NCI-H526 (cell line): Measurements from ENCODE around the gene COL5A3.
"Not testable (repeated sequence)": the region's sequence is repeated elsewhere in the genome, so short reads cannot be mapped to it uniquely, and the experiment has no call there.

Source experiments
- DNase-seq, 2 experiments: peaks; one replicate each; lab custom pipeline; 2025; lab: John Stamatoyannopoulos, UW

Gene COL5A3

GRCh38 chr19:9971166-9971897 lies 39.0 kb downstream of the COL5A3 start:
- DNase-seq = no peak

- DNase-seq = no peak
These were observed 39.8 kb downstream of the COL5A3 start for GRCh38 chr19:9970481-9970880.

- DNase-seq = no peak
These were observed 40.7 kb downstream of the COL5A3 start for GRCh38 chr19:9969688-9969975.

GRCh38 chr19:9968820-9969687 lies 41.2 kb downstream of the COL5A3 start:
- no peak for DNase-seq

GRCh38 chr19:9967326-9967725 lies 43.0 kb downstream of the COL5A3 start:
- no peak for DNase-seq

- DNase-seq = no peak
These were observed 43.9 kb downstream of the COL5A3 start for GRCh38 chr19:9966448-9966847.

- DNase-seq = no peak
These were observed 44.3 kb downstream of the COL5A3 start for GRCh38 chr19:9966024-9966423.

GRCh38 chr19:9962623-9963290 lies 47.5 kb downstream of the COL5A3 start:
- no peak for DNase-seq

- DNase-seq = no peak
These were observed 49.2 kb downstream of the COL5A3 start for GRCh38 chr19:9961103-9961502.

GRCh38 chr19:9958379-9958821 lies 51.9 kb downstream of the COL5A3 start:
- no peak for DNase-seq

GRCh38 chr19:9956956-9957355 lies 53.3 kb downstream of the COL5A3 start:
- no peak for DNase-seq

GRCh38 chr19:9953802-9954542 lies 56.3 kb downstream of the COL5A3 start:
- no peak for DNase-seq

- no peak for DNase-seq
These were observed 58.0 kb downstream of the COL5A3 start for GRCh38 chr19:9952276-9952675.

- no peak for DNase-seq
These were observed 62.9 kb downstream of the COL5A3 start for GRCh38 chr19:9947441-9947840.

- not testable (repeated sequence) for DNase-seq
These were observed 63.7 kb downstream of the COL5A3 start for GRCh38 chr19:9946528-9947125.

- no peak for DNase-seq
These were observed 64.9 kb downstream of the COL5A3 start for GRCh38 chr19:9945319-9945966.

- DNase-seq = no peak
These were observed 66.6 kb downstream of the COL5A3 start for GRCh38 chr19:9943744-9944143.

- no peak for DNase-seq
These were observed 68.6 kb downstream of the COL5A3 start for GRCh38 chr19:9941671-9942070.

- DNase-seq = no peak
These were observed 69.1 kb downstream of the COL5A3 start for GRCh38 chr19:9941231-9941630.

- no peak for DNase-seq
These were observed 69.5 kb downstream of the COL5A3 start for GRCh38 chr19:9940778-9941177.

GRCh38 chr19:9939301-9939913 lies 70.9 kb downstream of the COL5A3 start:
- no peak for DNase-seq
